Measurements from ENCODE around the gene NUMBL. TPM values are rescaled to one million over a fixed set of nuclear protein-coding genes. Genes with fewer than 3 reads are reported as not detected.

Gene NUMBL
- total RNA-seq, 4 donors from 2014 or later: 28.2 to 51.7 (median 41.5) TPM

GRCh38 chr19:40640744-40641143, 49.7 kb downstream of the NUMBL start:
- 34% methylated on average over 5 of the region's 5 CpGs for WGBS

DNA sequence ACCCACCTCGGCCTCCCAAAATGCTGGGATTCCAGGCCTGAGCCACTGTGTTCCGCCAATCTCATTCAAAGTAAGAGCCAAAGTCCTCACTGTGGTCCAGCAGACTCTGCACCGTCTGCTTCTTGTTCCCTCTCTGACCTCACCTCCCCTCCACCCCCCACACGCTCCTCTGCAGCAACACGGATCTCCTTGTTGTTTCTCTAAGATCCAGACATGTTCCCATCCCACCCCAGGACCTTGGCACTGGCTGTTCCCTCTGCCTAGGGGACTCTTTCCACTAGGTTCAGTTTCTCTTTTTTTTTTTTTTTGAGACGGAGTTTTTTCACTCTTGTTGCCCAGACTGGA, 50.8 kb downstream of the NUMBL start:
- WGBS: 78% methylated on average over 6 of the region's 6 CpGs
- peaks cover 9 to 29% (median 20%) of the 10 kb centered on the region in 4 donors for H3K4me1 ChIP-seq
- intact Hi-C loops (cut with DNase I): loop anchor here (5.0 to 10.0 kb wide), 2 partner anchors 112 to 335 kb away; no protein-coding TSS in a partner anchor

More at GRCh38 chr19:40640744-40641143, 49.7 kb downstream of the NUMBL start:
- H3K4me1 ChIP-seq: peaks cover 17 to 34% (median 27%) of the 10 kb centered on the region in 4 donors
- H3K36me3 ChIP-seq: no peaks in the 10 kb centered on the region
- H3K27ac ChIP-seq (replicated peaks in 1 of 4): peak overlapping the region; percentile 19 to 67 (median 46)
- no peak overlapping the region for H3K4me3 ChIP-seq
- H3K9me3 ChIP-seq: no peaks in the 10 kb centered on the region
- no peak for DNase-seq (ENCODE audit: extremely low spot score)
- intact Hi-C loops (cut with DNase I): no loop called here
- TF ChIP-seq POLR2A (IDR thresholded peaks at IDR 0.05; ENCODE audit: low read depth) (no peak), EP300 (IDR thresholded peaks at IDR 0.05) (no peak), POLR2AphosphoS5 (IDR thresholded peaks at IDR 0.05) (no peak)
- no peaks in the 10 kb centered on the region for H3K27me3 ChIP-seq

DNA sequence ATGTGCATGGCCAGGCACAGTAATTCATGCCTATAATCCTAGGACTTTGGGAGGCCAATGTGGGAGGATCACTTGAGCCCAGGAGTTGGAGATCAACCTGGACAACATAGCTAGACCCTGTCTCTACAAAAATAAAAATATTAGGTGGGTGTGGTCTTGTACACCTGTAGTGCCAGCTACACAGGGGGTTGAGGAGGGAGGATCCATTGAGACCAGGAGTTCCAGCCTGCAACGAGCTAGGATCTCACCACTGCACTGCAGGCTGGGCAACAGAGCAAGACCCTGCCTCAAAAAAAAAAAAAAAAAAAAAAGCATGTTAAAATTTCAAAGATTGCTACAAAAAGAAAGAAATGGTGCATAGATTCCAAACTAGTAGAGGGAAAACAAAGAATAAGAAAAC, 52.1 kb downstream of the NUMBL start:
- Histone ChIP-seq H3K9me3 (no peaks in the 10 kb centered on the region), H3K36me3 (no peaks in the 10 kb centered on the region), H3K27ac (replicated peaks in 1 of 4) (no peak overlapping the region), H3K27me3 (no peaks in the 10 kb centered on the region), H3K4me1 (peaks cover 15 to 42% (median 27%) of the 10 kb centered on the region in 4 donors), H3K4me3 (no peak overlapping the region)
- DNase-seq (ENCODE audit: extremely low spot score): no peak
- TF ChIP-seq CTCF (IDR thresholded peaks at IDR 0.05) (no peak), EP300 (IDR thresholded peaks at IDR 0.05) (no peak), POLR2AphosphoS5 (IDR thresholded peaks at IDR 0.05) (no peak), POLR2A (IDR thresholded peaks at IDR 0.05; ENCODE audit: low read depth) (no peak)
- 95% methylated on average over 1 of the region's 1 CpG for WGBS
- intact Hi-C loops (cut with DNase I): loop anchor here (5.0 to 10.0 kb wide), 2 partner anchors 111 to 334 kb away; no protein-coding TSS in a partner anchor

More for the DNA sequence above, 50.8 kb downstream of the NUMBL start:
- no peak for DNase-seq (ENCODE audit: extremely low spot score)
- TF ChIP-seq EP300 (IDR thresholded peaks at IDR 0.05) (no peak), CTCF (IDR thresholded peaks at IDR 0.05) (no peak), POLR2A (IDR thresholded peaks at IDR 0.05; ENCODE audit: low read depth) (no peak)
- Histone ChIP-seq H3K4me3 (no peak overlapping the region), H3K27me3 (no peaks in the 10 kb centered on the region), H3K36me3 (no peaks in the 10 kb centered on the region), H3K9me3 (no peaks in the 10 kb centered on the region), H3K27ac (replicated peaks in 1 of 4) (peak overlapping the region in 2 of 4 donors; percentile 35 to 58)

DNA sequence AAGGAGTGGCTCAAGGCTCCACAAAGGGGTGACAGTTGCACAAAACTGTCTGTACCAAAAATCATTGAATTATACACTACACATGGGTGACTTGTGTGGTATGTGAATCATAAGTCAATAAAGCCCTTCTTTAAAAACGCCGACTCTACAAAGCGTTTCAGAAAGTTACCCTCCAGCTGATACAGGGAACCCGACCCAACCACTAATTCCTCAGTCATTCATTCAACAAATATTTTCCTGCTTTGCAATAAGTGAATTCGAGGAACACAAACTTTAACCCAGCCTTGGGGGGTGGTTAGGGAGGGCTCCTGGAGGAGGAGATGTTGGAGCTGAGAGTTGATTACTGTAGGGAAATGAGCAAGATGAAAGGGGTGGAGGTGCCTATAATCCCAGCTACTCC, 57.2 kb downstream of the NUMBL start:
- intact Hi-C loops (cut with DNase I): loop anchor here (10.0 kb wide), 1 partner anchor 328 kb away; no protein-coding TSS in a partner anchor
- Histone ChIP-seq H3K9me3 (no peaks in the 10 kb centered on the region), H3K27me3 (no peaks in the 10 kb centered on the region), H3K4me1 (peaks cover 6 to 19% (median 10%) of the 10 kb centered on the region in 4 donors), H3K36me3 (peaks cover 0 to 24% (median 8%) of the 10 kb centered on the region in 4 donors), H3K27ac (replicated peaks in 1 of 4) (no peak overlapping the region), H3K4me3 (no peak overlapping the region)
- WGBS: 82% methylated on average over 5 of the region's 5 CpGs
- DNase-seq (ENCODE audit: extremely low spot score): no peak
- TF ChIP-seq POLR2AphosphoS5 (IDR thresholded peaks at IDR 0.05): no peak
- no peak for TF ChIP-seq EP300 (IDR thresholded peaks at IDR 0.05)
- no peak for TF ChIP-seq POLR2A (IDR thresholded peaks at IDR 0.05; ENCODE audit: low read depth)
- TF ChIP-seq CTCF (IDR thresholded peaks at IDR 0.05): no peak

DNA sequence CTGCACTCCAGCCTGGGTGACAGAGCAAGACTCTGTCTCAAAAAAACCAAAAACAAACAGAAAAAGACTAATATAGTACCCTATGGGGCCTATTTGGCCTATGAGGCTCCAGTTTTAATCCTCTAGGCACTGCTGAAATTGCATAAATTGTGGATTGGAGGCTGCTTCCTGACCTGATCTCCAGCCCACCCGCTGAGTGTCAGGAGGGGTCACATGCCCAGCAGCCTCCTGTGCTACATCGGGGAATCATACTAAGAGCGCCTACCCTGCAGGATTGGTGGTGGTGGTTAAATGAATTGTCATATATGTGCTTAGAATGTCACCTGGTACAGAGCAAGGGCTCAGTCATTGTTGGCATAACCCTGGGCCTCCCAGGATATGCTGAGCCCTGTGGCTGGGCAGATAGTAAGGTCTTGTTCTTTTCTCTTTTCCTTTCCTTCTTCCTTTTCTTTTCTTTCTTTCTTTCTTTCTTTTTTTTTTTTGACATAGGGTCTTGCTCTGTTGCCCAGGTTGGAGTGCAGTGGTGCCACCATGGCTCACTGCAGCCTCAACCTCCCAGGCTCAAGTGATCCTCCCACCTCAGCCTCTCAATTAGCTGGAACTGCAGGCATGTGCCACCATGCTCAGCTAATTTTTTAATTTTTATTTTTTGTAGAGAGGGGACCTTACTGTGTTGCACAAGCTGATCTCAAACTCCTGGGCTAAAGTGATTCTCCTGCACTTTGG, 58.0 kb downstream of the NUMBL start:
- WGBS: 93% methylated on average over 3 of the region's 3 CpGs
- no peak overlapping the region for H3K27ac ChIP-seq (replicated peaks in 1 of 4)
- peaks cover 6 to 19% (median 10%) of the 10 kb centered on the region in 4 donors for H3K4me1 ChIP-seq
- H3K36me3 ChIP-seq: peaks cover 0 to 31% (median 9%) of the 10 kb centered on the region in 4 donors
- no peaks in the 10 kb centered on the region for H3K27me3 ChIP-seq
- TF ChIP-seq EP300 (IDR thresholded peaks at IDR 0.05) (no peak), POLR2AphosphoS5 (IDR thresholded peaks at IDR 0.05) (no peak), POLR2A (IDR thresholded peaks at IDR 0.05; ENCODE audit: low read depth) (no peak), CTCF (IDR thresholded peaks at IDR 0.05) (no peak)
- intact Hi-C loops (cut with DNase I): loop anchor here (10.0 kb wide), 1 partner anchor 328 kb away; no protein-coding TSS in a partner anchor
- no peak overlapping the region for H3K4me3 ChIP-seq
- H3K9me3 ChIP-seq: no peaks in the 10 kb centered on the region
- no peak for DNase-seq (ENCODE audit: extremely low spot score)

Measured in esophagus muscularis mucosa (tissue), 4 donors.